NCI-H526 treated with DMSO at 0.1 percent for 48 hours (cell line): ENCODE data around the gene LSAMP.

Experiments used
- DNase-seq: peaks from one replicate; lab custom pipeline; 2025; lab: John Stamatoyannopoulos, UW

Gene LSAMP

GRCh38 chr3:116354382-116354781 lies 90.9 kb downstream of the LSAMP start:
- DNase-seq = no peak

DNA sequence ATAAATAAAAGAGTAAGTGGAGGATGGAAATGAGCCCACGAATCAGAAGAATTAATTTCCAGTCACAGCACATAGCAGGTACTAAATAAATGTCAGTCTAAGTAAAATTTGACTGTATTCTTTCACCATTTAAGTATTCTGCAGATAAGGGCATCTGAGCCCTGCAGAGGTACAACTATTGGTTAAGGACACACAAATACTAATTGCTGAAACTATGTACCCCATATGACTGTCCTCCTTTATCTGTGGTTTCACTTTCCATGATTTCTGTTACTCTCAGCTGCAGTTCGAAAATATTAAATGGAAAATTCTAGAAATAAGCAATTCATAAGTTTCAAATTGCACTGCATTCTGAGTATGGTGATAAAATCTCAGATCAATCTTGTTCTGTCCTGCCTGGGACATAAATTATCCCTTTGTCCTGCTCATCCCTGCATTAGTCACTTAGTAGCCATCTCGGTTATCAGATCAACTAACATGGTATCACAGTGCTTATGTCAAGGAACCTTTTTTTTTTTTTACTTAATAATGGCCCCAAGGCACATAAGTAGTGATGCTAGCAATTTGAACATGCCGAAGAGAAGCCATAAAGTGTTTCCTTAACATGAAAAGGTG lies 95.1 kb downstream of the LSAMP start:
- DNase-seq = no peak

DNA sequence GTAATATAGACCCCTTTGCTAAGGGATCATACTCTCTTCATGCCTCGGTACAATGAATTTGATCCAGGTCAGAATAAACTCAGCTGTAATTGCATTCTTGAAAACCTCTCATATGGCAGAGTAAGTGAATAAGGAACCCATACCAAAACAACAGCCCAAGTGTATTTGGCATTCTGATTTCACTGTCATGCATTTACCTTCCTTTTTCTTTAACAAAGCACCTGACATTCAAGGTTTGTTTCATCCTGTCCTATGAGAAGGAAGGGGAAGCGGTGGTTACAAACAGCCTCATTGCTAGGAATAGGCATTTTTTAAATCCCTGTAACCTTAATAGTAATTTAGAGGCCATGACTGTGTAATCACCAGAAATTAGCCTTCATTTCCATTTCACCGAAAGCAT lies 97.1 kb downstream of the LSAMP start:
- DNase-seq = no peak

GRCh38 chr3:116342499-116342898 lies 102.8 kb downstream of the LSAMP start:
- DNase-seq = no peak

GRCh38 chr3:116341899-116342298 lies 103.4 kb downstream of the LSAMP start:
- DNase-seq = no peak

DNA sequence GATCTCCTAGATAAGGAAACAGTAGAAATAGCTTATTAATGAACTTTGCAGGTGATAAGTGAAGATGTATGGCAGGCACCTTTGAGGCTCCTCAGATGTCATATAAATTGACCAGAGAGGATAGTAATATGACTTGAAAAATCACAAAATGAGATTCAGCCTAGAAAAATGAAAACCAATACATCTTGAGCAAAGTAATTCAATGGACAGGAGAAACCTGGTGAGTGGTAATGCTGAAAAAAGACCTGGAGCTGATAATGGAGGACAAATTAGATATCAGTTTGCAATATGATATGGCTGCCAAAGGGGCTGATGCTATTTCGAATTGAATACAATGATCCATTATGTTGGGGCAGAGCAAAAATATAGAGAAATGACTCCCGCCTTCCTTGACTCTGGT lies 103.9 kb downstream of the LSAMP start:
- DNase-seq = no peak

DNA sequence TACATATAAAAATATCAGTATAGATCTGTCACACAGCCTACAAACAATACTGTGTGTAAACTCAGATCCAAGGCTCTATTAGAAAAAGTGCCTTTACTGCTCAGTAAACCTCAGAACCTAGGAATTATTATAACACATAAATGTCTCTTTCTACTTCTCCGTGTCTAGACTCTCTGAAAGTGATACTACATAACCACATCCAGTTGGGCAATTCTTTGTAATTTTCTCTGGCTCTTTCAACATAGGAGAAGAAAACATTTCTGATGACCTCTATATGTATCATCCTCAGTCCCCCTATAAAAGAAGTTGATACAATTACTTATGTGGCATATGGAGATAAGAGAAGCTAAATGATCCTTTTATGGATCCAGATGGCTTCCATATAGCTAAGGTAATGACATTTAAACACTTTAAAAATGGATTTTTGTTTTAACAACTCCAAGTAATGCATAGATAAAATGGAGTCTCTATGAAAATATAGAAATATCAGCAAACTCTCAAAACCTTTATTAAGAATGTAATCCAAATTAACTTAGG lies 104.5 kb downstream of the LSAMP start:
- no peak for DNase-seq

DNA sequence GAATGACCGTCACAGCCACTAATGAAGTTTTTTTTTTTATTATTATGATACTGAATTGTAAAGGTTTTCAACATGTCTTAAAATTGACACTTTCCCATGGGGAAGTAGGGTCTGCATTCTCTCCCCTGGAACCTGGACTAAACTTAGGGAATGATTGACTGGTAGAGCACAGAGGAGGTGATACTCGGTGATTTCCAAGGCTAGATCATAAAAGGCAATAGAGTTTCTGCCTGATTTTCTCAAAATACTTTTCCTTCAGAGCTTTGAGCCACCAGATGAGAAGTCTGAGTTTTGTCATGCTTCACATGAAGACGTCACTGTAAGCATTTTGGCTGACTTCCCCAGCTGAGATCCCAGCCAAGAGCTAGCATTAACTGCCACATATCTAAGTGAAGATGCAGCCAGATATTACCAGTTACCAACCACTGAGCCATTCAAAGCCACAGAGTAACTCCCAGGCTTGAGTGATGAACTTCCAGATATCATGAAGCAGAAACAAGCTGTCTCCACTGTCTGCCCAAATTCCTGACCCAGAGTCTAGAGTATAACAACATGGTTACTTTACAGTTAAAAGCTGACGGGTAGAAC lies 105.8 kb downstream of the LSAMP start:
- DNase-seq = no peak

- DNase-seq = peak; percentile 1
Observed at GRCh38 chr3:116338713-116339112, 106.6 kb downstream of the LSAMP start.

DNA sequence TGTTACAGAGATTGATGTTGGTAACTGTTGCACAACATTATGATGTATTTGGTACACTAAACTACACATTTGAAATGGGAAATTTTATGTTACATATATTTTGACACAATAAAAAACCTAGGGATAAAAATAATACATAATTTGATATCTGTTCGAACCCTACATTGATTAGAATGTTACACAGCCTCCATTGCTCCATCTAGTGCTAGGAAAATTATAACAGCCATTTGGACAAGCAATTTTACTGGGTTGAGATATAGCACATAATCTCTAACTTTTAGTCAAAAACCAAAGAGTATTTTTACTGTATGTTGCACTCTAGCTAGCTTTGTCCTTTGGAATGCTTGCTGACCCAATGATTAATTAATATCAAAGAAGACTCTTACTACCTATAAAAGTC lies 108.1 kb downstream of the LSAMP start:
- no peak for DNase-seq

GRCh38 chr3:116331380-116331779 lies 113.9 kb downstream of the LSAMP start:
- no peak for DNase-seq

- no peak for DNase-seq
Observed at GRCh38 chr3:116322750-116323375, 122.4 kb downstream of the LSAMP start.

GRCh38 chr3:116318370-116318769 lies 126.9 kb downstream of the LSAMP start:
- DNase-seq = no peak

GRCh38 chr3:116316771-116317170 lies 128.5 kb downstream of the LSAMP start:
- DNase-seq = no peak

GRCh38 chr3:116314476-116314875 lies 130.8 kb downstream of the LSAMP start:
- no peak for DNase-seq

- no peak for DNase-seq
Observed at GRCh38 chr3:116306720-116307119, 138.6 kb downstream of the LSAMP start.

- peak; percentile 10 for DNase-seq
Observed at GRCh38 chr3:116306149-116306548, 139.1 kb downstream of the LSAMP start.

GRCh38 chr3:116302087-116302747 lies 143.1 kb downstream of the LSAMP start:
- no peak for DNase-seq

DNA sequence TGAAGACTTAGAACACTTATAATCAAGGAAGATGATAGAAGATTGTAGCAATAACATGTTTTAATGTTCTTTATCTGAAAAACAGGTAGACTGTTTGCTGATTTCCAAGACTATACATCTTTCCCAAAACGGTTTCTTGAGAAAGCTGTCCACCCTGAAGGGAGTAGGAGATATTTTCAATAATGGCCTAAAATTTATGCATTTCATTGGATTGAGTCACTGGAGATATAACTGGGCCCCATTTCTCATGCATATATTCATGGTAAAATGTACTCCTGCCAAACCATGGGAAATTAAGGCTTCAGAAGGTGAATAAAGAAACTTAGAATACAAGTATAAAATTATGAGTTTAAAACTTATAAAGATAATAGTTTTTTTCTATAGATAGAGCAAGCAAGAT lies 143.9 kb downstream of the LSAMP start:
- no peak for DNase-seq

DNA sequence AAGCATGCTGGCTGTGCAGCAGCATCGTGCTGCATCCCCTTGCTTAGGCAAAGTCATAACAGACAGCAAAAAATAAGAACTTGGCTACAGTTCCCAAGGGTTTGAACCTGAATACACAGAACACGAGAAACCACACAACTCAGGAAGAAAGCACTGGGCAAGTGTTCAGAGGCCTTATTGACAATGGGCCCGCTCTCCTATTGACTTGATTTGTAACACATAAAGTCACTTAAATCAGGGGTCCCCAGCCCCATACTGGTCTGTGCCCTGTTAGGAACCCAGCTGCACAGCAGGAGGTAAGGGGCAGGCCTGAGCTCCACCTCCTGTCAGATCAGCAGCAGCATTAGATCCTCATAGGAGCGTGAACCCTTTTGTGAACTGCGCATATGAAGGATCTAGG lies 145.1 kb downstream of the LSAMP start:
- DNase-seq = no peak

GRCh38 chr3:116299646-116300081 lies 145.6 kb downstream of the LSAMP start:
- DNase-seq = no peak

GRCh38 chr3:116298151-116298550 lies 147.1 kb downstream of the LSAMP start:
- no peak for DNase-seq

- no peak for DNase-seq
Observed at GRCh38 chr3:116291141-116291540, 154.1 kb downstream of the LSAMP start.
